ENCODE measurements around the gene CBFB. TPM values are rescaled to one million over a fixed set of nuclear protein-coding genes. Genes with fewer than 3 reads are reported as not detected.

CBFB gene
- total RNA-seq, 2 experiments from 2014 or later = 235 to 241 TPM

DNA sequence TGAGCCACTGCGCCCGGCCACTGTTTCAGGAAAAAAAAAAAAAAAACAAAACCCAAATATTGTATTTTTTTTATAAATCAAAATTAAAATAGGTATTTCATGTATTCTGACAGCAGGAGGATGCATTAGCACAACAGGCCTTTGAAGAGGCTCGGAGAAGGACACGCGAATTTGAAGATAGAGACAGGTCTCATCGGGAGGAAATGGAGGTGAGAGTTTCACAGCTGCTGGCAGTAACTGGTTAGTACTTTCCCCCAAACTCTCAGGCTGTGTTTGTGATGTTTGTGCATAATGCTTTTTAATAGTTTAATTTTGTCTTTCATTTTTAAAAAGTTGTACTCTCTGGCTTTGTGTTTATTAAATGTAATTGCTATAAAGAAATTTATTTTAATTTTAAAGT, 53.2 kb downstream of the CBFB start:
- ATAC-seq = no peak
- no peaks in the 10 kb centered on the region for H3K27me3 Mint-ChIP-seq (ENCODE audit: low read depth)
- no peaks in the 10 kb centered on the region for H3K9me3 Mint-ChIP-seq (ENCODE audit: insufficient read depth)
- POLR2A ChIA-PET = no interaction called here
- peaks cover 44% of the 10 kb centered on the region for H3K36me3 Mint-ChIP-seq (ENCODE audit: low read depth)
- no peak for DNase-seq
- CTCF ChIA-PET = interaction anchor here (0.8 to 2.0 kb wide), 3 partner anchors 17 to 64 kb away, joined by 3 to 9 read pairs (median 5); no protein-coding TSS in a partner anchor
- peaks cover 2% of the 10 kb centered on the region for H3K4me1 Mint-ChIP-seq (ENCODE audit: low read depth)
- no peak overlapping the region for H3K27ac Mint-ChIP-seq
- H3K4me3 Mint-ChIP-seq = no peak overlapping the region

DNA sequence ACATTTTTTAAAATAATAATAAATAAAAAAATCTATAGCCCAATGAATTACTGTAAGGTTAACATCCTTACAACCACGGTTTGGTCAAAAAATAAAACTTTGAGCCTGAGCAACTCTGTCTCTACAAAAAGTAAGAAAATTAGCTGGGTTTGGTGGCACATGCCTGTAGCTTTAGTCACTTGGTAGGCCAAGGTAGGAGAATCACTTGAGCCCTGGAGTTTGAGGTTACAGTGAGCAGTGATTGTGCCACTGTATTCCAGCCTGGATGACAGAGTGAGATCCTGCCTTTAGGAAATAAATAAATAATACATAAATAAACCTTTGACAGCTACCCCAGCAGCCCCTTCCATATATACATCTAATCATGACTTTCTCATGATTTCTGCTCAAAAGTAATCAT, 53.9 kb downstream of the CBFB start:
- POLR2A ChIA-PET = no interaction called here
- CTCF ChIA-PET = interaction anchor here (0.8 to 2.4 kb wide), 5 partner anchors 18 to 122 kb away, joined by 3 to 9 read pairs (median 4); partner anchors contain the start of gene CES3

DNA sequence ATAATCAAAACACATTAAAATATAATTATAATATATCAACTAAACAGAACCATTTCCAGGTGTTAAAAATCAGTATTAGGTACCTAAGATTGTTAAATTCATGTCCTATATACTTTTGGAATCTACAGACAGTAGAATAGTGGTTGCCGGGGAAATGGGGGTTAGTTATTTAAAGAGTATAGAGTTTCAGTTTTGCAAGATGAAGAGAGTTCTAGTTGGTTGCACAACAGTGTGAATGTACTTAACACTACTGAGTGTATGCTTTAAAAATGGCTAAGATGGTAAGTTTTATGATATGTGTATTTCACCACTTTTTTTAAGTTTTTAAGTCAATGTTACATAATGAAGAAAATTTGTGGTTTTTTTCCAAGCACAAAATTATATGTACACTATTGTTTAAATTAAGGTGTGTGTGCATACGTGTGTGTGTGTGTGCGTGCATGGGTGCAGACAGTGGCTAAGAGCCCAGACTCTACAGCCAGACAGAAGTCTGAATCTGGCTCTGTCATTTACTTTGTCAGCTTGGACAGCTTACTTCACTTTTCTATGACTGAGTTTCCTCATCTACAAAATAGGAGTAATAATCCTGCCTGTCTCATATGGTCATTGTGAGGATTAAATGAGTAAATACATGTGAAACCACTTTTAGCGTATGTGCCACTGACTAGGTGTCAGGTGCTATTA, 55.5 kb downstream of the CBFB start:
- DNase-seq (no peak), ATAC-seq (no peak)
- peaks cover 2% of the 10 kb centered on the region for H3K4me1 Mint-ChIP-seq (ENCODE audit: low read depth)
- POLR2A ChIA-PET = no interaction called here
- CTCF ChIA-PET = interaction anchor here (2.4 kb wide), 1 partner anchor 71 kb away, joined by 9 read pairs; no protein-coding TSS in a partner anchor
- no peaks in the 10 kb centered on the region for H3K9me3 Mint-ChIP-seq (ENCODE audit: insufficient read depth)
- peaks cover 39% of the 10 kb centered on the region for H3K36me3 Mint-ChIP-seq (ENCODE audit: low read depth)
- no peaks in the 10 kb centered on the region for H3K27me3 Mint-ChIP-seq (ENCODE audit: low read depth)
- no peak overlapping the region for H3K27ac Mint-ChIP-seq
- H3K4me3 Mint-ChIP-seq = no peak overlapping the region

More for the DNA sequence above, 53.9 kb downstream of the CBFB start:
- Mint-ChIP-seq H3K4me1 (ENCODE audit: low read depth) (peaks cover 2% of the 10 kb centered on the region), H3K4me3 (no peak overlapping the region), H3K27ac (no peak overlapping the region), H3K9me3 (ENCODE audit: insufficient read depth) (no peaks in the 10 kb centered on the region), H3K27me3 (ENCODE audit: low read depth) (no peaks in the 10 kb centered on the region), H3K36me3 (ENCODE audit: low read depth) (peaks cover 42% of the 10 kb centered on the region)
- no peak for ATAC-seq
- DNase-seq = no peak

DNA sequence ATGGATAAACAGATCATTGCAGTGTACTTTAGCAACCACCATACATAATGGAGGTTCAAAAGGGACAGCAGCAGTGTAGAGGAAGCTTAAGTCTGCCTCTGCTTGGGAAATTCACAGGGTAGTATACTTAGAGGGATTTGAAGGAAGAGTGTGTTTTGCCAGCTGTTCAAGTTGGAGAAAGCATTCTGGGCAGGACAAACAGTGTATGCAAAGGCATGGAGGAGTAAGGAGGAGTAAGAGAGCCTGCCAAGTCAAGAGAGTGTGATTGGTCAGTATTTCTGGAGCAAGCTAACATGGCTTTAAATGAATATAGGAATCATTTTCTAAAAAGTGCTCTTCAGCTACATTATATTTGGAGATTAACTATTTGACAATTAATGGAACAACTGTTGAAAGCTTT, 57.9 kb downstream of the CBFB start:
- Mint-ChIP-seq H3K36me3 (ENCODE audit: low read depth) (peaks cover 30% of the 10 kb centered on the region), H3K4me3 (no peak overlapping the region), H3K4me1 (ENCODE audit: low read depth) (no peaks in the 10 kb centered on the region), H3K27ac (no peak overlapping the region), H3K27me3 (ENCODE audit: low read depth) (no peaks in the 10 kb centered on the region), H3K9me3 (ENCODE audit: insufficient read depth) (no peaks in the 10 kb centered on the region)
- ChIA-PET POLR2A (no interaction called here), CTCF (interaction anchor here (0.9 to 1.7 kb wide), 4 partner anchors 13 to 139 kb away, joined by 3 to 6 read pairs (median 4); no protein-coding TSS in a partner anchor)
- ATAC-seq = no peak
- DNase-seq = no peak

DNA sequence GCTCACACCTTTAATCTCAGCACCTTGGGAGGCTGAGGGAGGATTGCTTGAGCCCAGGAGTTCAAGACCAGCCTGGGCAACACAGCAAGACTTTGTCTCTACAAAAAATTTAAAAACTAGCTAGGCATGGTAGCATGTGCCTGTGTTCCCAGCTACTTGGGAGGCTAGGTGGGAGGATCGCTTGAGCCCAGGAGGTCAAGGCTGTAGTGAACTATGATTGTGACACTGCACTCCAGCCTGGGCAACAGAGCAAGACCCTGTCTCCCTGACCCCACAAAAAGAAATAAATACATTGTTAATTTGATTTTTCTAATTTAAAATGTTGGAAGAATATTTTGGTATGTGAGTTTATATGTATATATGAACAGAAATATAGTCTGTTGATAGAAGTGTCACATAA, 58.3 kb downstream of the CBFB start:
- ATAC-seq (no peak), DNase-seq (no peak)
- Mint-ChIP-seq H3K9me3 (ENCODE audit: insufficient read depth) (no peaks in the 10 kb centered on the region), H3K36me3 (ENCODE audit: low read depth) (peaks cover 35% of the 10 kb centered on the region), H3K27ac (no peak overlapping the region), H3K27me3 (ENCODE audit: low read depth) (no peaks in the 10 kb centered on the region), H3K4me3 (no peak overlapping the region), H3K4me1 (ENCODE audit: low read depth) (no peaks in the 10 kb centered on the region)
- CTCF ChIA-PET = interaction anchor here (0.9 to 1.7 kb wide), 4 partner anchors 14 to 140 kb away, joined by 3 to 6 read pairs (median 4); no protein-coding TSS in a partner anchor
- POLR2A ChIA-PET = no interaction called here

DNA sequence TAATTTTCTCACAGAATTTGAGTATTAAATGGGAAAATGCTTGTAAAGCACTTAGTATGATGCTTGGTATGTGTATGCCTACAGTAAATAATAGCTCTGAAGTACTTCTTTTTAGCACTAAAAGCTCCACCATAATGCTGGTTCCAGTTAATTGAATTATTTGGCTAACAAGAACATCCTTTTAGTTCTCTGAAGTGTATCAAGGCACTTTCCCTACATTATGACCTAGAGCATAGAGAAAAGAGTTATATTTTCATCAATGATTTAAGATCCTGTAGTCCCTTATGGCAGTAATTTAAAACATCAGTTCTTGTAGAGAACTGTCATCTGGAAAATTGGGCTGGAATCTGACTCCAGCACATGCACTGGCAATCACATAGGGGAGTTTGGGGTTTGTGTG, 58.9 kb downstream of the CBFB start:
- ATAC-seq (no peak), DNase-seq (no peak)
- Mint-ChIP-seq H3K27ac (no peak overlapping the region), H3K9me3 (ENCODE audit: insufficient read depth) (no peaks in the 10 kb centered on the region), H3K4me1 (ENCODE audit: low read depth) (no peaks in the 10 kb centered on the region), H3K4me3 (no peak overlapping the region), H3K36me3 (ENCODE audit: low read depth) (peaks cover 36% of the 10 kb centered on the region), H3K27me3 (ENCODE audit: low read depth) (no peaks in the 10 kb centered on the region)
- POLR2A ChIA-PET = interaction anchor here (0.5 to 0.6 kb wide), 2 partner anchors 9 to 265 kb away, joined by 3 read pairs; no protein-coding TSS in a partner anchor
- CTCF ChIA-PET = interaction anchor here (1.4 kb wide), 1 partner anchor 67 kb away, joined by 6 read pairs; no protein-coding TSS in a partner anchor

DNA sequence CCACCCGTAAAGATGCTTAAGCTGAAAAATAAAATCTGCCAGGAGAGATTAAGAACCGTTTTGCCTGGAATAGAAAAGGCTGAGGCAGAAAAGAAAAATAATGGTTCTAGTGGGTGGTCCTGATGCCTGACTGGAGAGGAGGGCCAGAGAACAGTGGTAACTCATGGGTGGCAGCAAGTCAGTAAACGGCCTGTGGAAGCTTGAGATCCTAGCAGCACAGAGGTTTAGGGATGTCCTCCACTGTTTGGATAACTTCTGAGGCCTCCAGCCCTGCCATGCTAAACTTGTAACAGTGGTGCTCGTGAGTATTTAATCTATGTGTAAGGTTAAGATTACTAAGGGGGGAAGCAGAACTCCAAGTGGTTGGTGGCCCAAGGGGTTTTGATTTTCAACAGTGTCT, 59.6 kb downstream of the CBFB start:
- Mint-ChIP-seq H3K4me3 (no peak overlapping the region), H3K27ac (no peak overlapping the region), H3K36me3 (ENCODE audit: low read depth) (peaks cover 38% of the 10 kb centered on the region), H3K27me3 (ENCODE audit: low read depth) (no peaks in the 10 kb centered on the region), H3K4me1 (ENCODE audit: low read depth) (no peaks in the 10 kb centered on the region), H3K9me3 (ENCODE audit: insufficient read depth) (no peaks in the 10 kb centered on the region)
- DNase-seq (no peak), ATAC-seq (no peak)
- ChIA-PET CTCF (no interaction called here), POLR2A (interaction anchor here (0.6 kb wide), 1 partner anchor 266 kb away, joined by 3 read pairs; no protein-coding TSS in a partner anchor)

DNA sequence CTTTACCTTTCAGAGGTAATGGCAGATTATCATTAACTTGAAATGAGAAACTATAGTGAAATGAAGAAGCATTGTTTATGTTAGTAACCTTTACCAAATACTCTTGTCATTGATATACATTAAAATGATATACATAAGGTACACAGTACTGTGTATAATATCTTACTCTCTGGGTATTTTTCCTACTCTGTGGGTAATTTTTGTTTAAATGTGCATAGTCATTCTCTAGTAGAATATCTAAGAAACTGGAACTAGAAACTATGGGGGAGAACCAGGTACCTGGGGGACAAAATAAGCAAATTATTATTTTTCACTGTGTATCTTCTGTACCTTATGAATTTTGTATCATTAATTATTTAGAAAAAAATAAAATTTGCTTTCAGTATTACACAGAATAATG, 60.2 kb downstream of the CBFB start:
- Mint-ChIP-seq H3K9me3 (ENCODE audit: insufficient read depth) (no peaks in the 10 kb centered on the region), H3K4me1 (ENCODE audit: low read depth) (no peaks in the 10 kb centered on the region), H3K27me3 (ENCODE audit: low read depth) (no peaks in the 10 kb centered on the region), H3K4me3 (no peak overlapping the region), H3K27ac (no peak overlapping the region), H3K36me3 (ENCODE audit: low read depth) (peaks cover 40% of the 10 kb centered on the region)
- ChIA-PET POLR2A (no interaction called here), CTCF (interaction anchor here (1.2 kb wide), 1 partner anchor 11 kb away, joined by 3 read pairs; no protein-coding TSS in a partner anchor)
- no peak for DNase-seq
- ATAC-seq = no peak

DNA sequence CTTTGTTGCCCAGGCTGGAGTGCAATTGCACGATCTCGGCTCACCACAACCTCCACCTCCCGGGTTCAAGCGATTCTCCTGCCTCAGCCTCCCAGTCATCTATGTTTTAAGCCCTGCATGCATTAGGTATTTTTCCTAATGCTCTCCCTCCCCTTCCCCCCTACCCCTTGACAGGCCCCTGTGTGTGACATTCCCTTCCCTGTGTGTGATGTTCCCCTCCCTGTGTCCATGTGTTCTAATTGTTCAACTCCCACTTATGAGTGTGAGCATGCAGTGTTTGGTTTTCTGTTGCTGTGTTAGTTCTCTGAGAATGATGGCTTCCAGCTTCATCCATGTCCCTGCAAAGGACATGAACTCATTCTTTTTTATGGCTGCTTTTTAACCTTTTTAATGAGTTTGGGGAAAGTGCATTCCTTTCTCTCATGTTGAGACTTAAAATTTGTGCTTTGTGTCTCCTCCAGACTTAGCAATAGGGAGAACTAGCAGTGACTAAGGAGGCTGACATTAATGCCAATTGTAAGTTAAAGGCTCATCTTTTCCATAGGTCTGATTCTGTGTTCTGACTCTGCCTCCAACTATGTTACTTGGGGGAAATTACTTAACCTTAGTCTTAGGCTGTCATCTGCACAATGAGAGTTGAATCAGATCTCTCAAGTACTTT, 63.1 kb downstream of the CBFB start:
- no peak for ATAC-seq

DNA sequence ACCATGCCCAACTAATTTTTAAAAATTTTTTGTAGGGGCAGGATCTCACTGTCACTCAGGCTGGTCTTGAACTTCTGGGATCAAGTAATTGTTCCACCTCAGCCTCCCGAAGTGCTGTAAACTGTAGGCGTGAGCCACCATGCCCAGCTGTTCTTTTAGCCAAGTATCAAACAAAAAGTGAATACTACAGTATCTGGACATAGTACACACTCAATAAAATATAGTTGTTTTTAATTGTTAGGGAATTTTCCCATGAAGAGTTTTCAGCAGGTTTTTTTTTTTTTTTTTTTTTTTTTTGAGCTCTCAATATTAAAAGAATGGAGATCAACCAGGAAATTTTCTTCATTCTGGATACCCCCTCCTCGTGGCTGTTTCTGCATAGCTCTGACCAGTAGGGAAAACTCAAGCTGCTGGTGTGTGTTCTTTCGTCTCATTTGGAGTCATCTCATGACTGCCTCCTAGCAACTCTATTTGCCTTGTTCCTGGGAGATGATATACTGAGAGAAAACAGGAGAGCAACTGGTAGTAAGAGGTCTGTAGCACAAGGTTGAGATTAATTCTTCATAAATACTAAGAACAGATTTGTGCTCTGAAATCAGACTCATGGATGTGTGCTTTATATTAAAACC, 64.3 kb downstream of the CBFB start:
- no peaks in the 10 kb centered on the region for H3K4me1 Mint-ChIP-seq (ENCODE audit: low read depth)
- H3K27ac Mint-ChIP-seq = no peak overlapping the region
- no peak overlapping the region for H3K4me3 Mint-ChIP-seq
- CTCF ChIA-PET = interaction anchor here (1.1 to 1.4 kb wide), 2 partner anchors 8 to 75 kb away, joined by 5 to 7 read pairs; no protein-coding TSS in a partner anchor
- no peak for ATAC-seq
- DNase-seq = no peak
- POLR2A ChIA-PET = interaction anchor here (0.6 kb wide), 1 partner anchor 167 kb away, joined by 3 read pairs; no protein-coding TSS in a partner anchor
- no peaks in the 10 kb centered on the region for H3K9me3 Mint-ChIP-seq (ENCODE audit: insufficient read depth)
- H3K27me3 Mint-ChIP-seq (ENCODE audit: low read depth) = no peaks in the 10 kb centered on the region
- peaks cover 23% of the 10 kb centered on the region for H3K36me3 Mint-ChIP-seq (ENCODE audit: low read depth)

More for the DNA sequence above, 63.1 kb downstream of the CBFB start:
- Mint-ChIP-seq H3K36me3 (ENCODE audit: low read depth) (peaks cover 28% of the 10 kb centered on the region), H3K27me3 (ENCODE audit: low read depth) (no peaks in the 10 kb centered on the region), H3K4me3 (no peak overlapping the region), H3K4me1 (ENCODE audit: low read depth) (no peaks in the 10 kb centered on the region), H3K9me3 (ENCODE audit: insufficient read depth) (no peaks in the 10 kb centered on the region), H3K27ac (peak overlapping the region; percentile 10)
- CTCF ChIA-PET = interaction anchor here (1.4 kb wide), 1 partner anchor 9 kb away, joined by 7 read pairs; no protein-coding TSS in a partner anchor
- DNase-seq = no peak
- POLR2A ChIA-PET = no interaction called here

DNA sequence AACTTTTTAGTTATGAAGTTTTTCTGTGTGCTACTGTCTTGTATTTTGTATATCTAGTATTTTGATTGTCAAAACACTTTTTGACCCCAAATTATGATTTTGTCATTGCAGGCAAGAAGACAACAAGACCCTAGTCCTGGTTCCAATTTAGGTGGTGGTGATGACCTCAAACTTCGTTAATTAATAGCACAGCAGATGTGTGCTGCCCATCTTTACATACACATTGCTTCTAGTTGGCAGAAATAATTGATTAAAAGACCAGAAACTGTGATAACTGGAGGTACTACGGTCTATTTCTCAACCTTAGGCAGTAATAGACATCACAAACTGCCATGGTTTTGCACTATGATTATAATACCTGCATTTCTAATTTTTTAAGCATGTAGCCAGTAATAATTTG, 69.7 kb downstream of the CBFB start:
- DNase-seq = no peak
- ChIA-PET CTCF (interaction anchor here (1.4 to 6.7 kb wide), 3 partner anchors 17 to 79 kb away, joined by 5 to 134 read pairs (median 8); no protein-coding TSS in a partner anchor), POLR2A (no interaction called here)
- Mint-ChIP-seq H3K4me3 (no peak overlapping the region), H3K27me3 (ENCODE audit: low read depth) (no peaks in the 10 kb centered on the region), H3K4me1 (ENCODE audit: low read depth) (no peaks in the 10 kb centered on the region), H3K36me3 (ENCODE audit: low read depth) (peaks cover 18% of the 10 kb centered on the region), H3K27ac (no peak overlapping the region), H3K9me3 (ENCODE audit: insufficient read depth) (no peaks in the 10 kb centered on the region)
- ATAC-seq = no peak

Measured in activated CD8-positive, alpha-beta T cell treated with anti-CD3 and anti-CD28 coated beads, Interleukin-2, amount 10 ng/mL, durations not matched to agents 7 days and 5 days (primary cell).